T1000 (cell line): ENCODE measurements around the gene HGS.
A peak's percentile ranks its signal among the peaks of the same experiment; 100 is the strongest.
"Not testable (repeated sequence)": the region's sequence is repeated elsewhere in the genome, so short reads cannot be mapped to it uniquely, and the experiment has no call there.

ENCODE experiments used
- DNase-seq: peaks from one replicate; lab custom pipeline; 2025; ENCODE audit warnings: mixed read lengths; lab: John Stamatoyannopoulos, UW

HGS gene

DNA sequence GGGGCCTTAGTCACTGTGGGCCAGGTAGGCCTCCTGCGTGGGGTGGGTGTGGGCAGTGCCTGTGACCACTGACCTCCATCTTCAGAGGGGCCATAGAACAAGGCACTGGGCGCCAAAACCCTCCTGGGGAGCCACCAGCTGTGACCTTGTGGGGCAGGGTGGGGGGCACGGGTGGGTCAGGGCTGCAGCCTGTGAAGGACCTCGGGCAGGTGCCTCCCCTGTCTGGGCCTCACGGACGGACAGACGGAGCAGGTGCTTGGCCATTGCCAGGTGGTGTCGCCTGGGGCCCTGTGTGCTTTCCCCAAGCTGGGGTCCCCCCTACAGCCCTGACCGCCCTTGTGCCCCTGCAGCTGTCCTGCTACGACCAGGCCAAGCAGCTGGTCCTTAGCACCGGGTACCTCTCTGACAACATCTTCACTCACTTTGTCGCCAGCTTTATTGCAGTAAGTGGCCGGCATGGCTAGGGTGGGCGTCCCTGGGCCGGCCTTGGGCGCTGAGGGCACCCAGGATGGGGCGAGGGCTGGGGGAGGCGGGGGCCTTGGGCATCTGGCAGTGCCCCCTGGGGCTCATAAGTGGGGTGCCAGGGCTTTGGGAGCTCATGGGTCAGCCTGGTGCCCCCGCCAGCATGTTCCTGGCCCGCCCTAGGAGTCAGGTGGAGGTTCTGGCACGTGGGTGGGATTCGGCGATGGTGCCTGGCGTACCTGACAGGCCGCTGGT is 33.4 kb downstream of the HGS start:
- DNase-seq = no peak

DNA sequence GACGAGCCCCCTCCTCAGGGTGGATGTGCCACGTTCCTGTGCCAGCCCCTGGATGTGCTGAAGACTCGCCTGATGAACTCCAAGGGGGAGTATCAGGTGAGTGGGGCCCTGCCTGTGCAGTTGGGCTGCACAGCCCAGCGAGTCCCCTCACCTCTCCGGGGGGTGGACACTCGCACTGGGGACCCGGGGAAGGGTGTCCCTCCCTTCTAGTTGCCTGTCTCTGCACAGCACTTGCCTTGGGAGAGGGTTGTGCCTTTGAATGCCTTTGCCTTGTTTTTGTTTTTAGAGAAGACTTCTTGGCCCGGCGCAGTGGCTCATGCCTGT is 33.9 kb downstream of the HGS start:
- DNase-seq = no peak

DNA sequence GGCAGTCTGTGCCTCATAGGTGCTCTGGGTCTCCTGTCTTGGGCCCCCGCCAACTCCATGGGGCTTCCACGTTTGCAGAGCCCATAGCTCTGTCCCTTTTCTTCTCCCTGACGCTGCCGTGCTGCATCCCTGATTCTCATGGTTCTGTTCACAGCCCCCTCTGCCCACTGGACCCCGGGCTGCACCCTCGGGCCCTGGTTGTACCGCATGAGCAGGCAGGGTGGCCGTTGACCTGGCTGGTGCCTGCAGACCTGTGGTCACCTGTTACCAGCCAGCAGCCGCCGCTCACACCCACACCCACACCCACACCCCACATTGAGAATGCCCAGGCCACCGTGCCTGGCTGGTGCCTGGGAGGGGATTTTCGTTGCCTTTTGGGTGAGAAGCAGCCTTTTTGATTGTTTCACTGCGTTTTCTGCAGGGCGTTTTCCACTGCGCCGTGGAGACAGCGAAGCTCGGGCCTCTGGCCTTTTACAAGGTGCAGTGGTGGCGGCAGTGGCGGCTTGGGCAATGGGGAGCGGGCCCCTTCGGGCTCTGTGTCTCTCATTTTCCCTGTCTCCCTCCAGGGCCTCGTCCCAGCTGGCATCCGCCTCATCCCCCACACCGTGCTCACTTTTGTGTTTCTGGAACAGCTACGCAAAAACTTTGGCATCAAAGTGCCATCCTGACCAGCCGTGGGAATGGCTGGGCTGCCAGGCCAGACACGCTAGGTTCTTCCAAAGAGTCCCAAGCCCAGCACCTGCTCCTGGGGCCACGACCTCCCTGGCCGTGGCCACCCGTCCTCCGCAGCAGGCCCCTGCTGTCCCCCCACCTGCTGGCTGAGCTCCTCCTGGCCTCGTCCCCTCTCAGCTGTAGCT is 35.8 kb downstream of the HGS start:
- DNase-seq = no peak

DNA sequence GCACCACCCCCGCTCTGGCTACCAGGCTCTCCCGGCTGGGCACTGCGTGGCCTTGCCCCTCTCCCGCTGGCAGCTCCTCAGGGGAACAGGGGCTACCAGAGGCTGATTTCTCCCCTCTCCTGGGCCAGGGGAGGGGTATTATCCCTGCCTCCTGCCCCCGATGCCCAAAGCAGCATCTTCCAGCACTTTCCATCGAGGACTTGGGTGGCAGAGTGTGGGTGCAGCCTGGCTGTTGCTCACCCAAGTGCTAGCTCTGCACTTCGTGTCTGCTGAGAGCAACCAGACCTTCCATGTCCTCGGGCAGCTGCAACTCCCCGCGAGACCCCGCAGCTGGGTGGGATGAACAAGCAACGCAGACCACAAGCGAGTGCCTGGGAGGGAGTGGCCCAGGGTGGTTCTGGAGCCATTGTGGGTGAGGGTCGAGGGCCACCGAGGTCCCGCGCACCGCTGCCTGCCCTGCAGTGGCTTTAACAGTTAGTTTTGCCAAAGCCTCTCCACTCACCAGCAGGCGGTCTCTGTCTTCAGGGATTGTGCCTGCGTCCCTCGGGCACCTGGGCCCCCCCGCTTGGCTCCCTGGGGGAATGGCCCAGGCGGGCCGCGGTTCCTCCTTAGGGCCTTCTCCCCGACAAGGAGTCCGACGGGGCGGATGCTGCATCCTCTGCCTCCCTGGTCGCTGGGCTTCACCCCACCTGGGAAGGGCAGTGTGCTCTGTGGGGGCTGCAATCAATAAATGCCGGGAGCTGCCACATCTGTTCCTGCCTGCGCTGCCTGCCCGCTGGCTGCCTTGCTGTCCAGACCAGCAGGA is 36.7 kb downstream of the HGS start:
- no peak for DNase-seq

DNA sequence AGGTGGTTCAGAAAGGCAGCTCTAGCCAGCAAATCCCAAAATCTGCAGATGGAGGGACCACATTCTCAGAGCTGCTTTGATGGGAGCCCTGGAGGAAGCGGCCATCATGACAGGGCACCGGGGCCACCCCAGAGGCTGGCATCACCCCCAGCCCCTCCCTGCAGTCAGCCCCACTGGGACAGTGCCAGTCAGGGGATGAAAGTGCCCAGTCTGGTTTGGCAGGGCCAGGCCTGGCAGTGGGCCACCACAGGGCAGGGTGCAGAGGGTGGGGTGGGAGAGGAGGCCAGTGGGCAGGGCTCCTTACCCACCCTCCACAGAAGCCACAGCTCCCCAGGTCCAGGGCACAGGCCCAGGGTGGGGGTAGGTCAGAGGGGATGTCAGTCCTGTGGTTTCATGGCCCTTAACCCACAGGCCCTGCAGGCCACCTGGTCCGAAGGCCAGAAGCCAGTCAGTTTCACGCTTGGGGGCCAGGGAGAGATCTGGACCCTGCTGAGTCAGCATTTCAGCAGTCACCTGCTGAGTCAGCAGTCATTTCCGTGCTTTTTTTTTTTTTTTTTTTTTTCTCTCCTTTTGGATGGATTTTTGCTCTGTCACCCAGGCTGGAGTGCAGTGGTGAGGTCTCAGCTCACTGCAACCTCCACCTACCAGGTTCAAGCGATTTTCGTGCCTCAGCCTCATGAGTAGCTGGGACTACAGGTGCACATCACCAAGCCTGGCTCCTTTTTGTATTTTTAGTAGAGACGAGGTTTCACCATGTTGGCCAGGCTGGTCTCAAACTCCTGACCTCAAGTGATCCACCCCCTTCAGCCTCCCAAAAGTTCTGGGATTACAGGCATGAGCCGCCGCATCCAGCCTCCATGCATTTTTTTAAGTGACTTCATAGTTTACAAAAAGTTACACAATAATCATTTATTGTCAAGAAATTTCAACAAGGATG is 38.6 kb downstream of the HGS start:
- DNase-seq = no peak

DNA sequence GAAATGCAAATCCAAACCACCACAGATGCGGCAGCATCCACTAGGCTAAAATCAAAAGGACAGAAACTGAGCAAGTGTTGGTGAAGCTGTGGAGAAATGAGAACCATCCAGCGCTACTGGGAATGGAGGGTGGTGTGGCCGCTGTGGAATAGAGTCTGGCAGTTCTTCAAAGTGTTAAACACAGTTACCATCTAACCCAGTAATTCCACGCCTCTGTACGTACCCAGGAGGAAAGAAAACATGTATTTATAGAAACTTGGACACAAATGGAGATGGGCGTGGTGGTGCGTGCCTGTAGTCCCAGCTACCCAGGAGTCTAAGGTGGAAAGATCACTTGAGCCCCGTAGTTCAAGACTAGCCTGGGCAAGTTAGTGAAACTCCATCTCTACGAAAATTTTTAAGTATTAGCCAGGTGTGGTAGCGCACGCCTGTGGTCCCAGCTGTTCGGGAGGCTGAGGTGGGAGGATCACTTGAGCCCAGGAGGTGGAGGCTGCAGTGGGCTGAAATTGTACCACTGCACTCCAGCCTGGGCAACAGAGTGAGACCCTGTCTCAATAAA is 39.9 kb downstream of the HGS start:
- DNase-seq = no peak

DNA sequence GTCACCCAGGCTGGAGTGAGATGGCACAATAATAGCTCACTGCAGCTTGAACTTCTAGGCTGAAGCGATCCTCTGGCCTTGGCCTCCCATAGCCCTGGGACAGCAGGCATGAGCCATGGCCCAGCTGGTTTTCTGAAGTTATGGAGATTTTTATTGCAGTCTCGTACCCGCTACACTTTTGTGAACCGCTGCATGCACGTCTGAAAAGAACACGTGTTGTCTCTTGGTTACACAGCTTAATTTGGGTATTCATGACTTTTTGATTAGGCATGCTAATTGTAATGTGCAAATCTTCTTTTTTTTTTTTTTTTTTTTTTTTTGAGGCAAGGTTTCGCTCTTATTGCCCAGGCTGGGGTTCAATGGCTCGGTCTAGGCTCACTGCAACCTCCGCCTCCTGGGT is 41.6 kb downstream of the HGS start:
- DNase-seq = no peak

DNA sequence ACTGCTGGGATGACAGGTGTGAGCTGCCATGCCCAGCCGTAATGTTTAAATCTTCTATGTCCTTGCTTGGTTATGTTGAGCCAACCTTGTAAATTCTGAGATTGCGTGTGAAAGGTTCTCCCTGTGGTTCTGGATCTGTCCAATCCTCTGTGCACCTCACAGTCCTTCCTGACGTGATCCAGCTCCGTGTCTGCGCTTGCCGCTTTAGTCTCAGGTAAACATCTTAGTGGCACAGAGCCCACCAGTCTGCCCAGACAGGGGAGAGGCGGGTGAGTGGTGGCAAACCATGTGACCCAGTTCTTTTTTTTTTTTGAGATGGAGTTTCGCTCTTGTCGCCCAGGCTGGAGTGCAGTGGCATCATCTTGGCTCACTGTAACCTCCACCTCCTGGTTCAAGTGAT is 42.2 kb downstream of the HGS start:
- DNase-seq = no peak

DNA sequence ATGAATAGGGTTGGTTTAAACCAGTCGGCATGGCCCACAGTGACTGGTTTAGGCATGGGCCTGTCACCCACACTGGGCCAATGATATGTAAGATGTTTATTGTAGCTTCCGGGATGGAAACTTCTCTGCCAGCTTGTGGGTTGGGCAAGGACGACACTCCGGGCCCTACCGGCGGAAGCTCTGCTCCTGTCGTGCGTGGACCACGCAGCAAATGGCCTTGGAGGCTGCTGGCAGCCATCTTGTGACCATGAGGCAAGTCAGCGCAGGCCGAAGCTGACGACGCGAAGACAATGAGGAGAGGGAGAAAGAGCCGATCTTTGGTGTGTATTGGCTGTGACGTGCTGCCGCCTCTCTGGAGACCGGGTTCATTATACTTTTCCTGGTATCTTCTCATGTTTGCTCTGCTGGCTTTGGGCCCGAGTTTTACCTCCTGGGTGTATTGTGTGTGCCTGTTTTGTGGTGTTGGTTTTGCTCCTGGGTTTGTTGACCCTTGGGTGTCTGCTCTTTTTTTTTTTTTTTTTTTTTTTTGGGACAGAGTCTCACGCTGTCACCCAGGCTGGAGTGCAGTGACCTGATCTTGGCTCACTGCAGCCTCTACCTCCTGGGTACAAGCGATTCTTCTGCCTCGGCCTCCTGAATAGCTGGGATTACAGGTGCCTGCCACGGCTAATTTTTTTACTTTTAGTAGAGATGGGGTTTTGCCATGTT is 43.7 kb downstream of the HGS start:
- DNase-seq = no peak

DNA sequence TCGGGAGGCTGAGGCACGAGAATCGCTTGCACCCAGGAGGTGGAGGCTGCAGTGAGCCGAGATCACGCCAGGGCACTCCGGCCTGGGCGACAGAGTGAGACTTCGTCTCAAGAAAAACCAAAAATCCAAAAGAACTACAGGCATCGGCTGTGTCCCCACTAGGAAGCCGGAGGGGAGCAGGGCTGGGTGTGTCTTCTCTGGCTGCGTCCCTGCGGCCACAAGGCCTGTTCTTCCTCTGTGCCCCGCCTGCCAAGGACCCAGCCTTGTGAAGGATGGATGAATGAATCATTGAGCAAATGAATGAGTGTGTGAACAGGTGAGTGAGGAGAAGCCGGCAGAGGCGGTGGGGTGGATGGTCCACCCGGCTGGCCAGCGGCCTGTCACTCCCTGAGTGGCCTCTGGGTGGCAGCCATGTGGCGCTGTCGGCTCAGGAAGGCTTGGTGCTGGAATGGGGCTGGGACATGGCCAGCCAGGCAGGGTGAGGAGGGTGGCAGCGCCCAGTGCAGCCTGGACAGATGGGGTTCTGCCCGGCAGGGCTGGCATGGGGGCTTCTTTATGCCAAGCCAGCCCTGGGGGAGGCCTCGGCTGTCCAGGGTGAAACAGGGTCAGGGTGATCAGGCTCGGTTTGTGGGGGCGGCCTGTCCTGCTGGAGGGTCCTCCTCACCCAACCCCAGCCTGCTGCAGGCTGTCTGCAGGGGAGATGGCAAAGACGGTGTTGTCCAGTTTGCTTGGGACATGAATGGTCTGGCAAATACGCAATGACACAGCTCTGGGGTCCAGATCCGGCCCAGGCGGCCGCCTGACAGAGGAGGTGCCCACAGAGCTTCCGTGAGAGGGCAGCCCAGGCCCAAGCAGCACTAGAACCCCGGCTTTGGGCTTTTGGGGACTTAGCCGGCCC is 49.9 kb downstream of the HGS start:
- peak; percentile 67 for DNase-seq

DNA sequence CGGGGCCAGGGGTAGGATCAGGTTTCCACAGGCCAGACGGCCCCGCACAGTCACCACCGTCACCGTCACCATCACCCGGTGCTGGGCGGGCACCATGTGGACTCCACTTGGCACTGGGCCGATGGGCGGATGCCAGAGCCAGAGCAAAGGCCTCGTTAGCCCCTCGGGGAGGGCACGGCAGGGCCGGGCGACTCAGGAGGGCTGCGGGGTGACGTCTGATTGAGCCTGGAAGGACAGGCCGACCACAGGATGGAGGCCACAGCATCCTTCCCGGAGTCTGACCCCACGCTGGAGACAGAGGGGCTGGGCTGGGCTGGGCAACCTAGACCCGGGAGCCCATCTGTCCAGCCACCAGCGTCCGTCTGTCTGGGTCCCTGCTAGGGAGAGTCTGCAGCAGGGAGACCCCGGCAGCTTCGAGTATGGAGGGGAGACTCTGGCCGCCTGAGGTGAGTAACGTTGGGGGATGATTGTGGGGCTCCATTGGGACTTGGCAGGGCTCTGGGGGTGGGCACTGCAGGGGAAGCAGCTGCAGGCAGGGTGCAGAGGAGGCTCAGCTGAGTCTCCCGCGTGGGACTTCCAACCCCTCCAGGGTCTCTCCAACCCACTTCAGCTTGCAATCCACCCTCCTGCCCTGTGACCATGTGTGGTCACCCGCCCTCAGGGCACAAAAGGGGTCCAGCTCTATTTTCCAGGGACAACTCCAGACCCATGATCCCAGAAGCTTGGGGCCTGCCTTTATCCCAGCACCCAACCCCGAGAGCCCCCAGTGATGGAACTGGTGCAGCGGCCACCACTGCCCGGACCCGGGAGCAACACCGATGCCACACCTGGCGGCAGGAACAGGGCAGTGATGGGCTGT is 50.8 kb downstream of the HGS start:
- DNase-seq = no peak

DNA sequence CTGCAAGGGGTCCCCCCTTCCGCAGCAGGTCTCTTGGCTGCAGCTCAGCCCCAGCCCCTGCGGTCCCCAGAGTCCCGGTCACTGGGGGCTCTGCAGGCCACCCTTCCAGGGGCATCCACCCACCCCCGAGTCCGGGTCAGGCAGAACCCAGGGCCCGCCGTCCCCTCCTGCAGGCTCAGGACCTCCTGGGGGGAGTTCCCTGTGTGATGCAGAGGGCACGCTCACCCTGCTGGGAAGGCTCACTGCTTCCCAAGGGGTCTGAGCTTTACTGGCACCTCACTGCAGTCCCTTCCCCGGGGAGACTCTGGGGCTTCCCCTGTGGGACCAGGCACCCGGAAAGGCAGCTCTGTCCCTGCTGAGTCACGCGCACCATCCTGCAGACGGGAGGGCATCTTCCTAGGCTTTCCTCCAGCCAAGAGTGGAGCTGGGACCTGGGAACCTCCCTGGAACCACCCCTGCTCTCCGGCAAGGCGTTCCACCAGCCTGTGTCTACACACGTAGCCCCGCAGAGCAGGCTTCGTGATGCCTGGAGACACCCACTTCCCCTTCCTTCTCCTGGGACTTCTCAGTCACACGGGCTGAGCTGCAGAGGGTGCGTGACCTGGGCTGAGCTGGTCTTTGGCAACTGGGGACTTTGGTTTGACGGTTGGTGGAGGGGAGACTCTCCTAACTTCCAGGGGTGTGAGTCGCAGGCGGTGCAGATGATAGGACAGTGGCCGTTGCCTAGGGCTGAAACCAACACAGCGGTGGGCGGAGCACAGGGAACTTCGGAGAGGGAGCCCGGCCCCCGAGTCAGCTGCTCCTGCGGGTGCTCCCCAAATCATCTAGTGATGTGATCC is 51.7 kb downstream of the HGS start:
- peak; percentile 87 for DNase-seq

DNA sequence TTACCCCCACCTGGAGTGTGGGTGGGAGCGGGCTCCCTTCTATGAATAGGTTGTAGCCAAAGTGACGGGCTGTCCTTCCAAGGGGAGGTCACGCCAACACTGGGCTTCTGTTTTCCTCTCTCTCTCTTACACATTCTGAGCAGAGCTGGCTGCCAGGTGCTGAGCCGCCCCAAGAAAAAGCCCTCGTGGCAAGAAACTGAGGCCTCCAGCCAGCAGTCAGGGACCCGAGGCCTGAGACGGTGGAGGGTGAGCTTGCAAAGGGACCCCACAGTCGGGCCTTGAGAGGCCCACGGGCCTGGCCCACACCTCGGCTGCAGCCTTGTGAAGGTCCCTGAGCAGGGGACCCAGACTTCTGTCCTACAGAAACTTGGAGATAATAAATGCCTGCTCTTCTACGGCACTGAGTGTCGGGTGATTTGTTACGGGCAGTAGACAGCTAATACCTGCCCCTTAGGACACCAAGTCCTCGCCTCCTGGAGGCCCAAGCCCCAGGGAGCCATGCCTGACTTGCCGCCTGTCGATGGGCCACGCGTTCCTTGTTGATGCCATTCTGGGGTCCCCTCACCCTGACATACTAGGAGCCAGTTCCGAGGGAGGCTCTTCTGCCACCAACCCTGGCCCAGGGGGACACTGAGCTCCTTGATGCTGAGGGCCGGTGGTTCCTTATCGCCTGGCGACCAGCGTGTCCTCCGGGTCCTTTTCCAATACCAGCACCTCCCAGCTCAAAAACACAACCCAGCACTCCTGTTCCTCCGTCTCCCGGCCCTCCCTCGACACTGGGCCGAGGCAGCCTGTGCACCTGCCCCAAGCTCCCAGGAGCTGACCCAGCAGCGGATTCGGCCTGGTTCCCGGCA is 54.4 kb downstream of the HGS start:
- DNase-seq = no peak

DNA sequence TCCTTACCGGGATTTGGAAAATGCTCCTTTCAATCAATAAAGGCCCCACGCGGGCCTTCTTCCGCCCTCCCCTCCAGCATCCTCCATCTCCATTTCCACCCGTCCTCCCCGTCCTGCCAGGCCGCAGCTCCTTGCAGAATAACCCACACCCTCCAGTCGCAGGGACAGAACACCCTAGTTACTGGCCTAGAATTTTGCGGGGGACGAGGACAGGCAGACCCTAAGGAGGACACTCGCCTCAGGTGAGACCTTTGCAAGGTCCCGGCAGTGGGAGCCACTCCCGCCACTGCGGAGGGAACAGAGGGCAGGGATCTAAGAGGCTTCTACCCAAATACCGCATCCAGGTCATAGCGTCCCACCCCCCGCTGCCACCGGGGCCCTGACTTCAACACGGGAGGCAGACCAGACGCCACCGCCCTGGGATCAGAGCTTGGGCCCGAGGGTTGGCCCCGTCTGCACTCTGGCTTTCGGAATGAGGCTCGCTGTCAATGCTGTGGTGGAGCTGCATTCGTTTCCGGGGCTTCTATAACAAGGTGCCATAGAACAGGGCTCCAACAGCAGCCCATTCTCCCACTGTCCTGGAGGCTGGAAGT is 55.1 kb downstream of the HGS start:
- no peak for DNase-seq

DNA sequence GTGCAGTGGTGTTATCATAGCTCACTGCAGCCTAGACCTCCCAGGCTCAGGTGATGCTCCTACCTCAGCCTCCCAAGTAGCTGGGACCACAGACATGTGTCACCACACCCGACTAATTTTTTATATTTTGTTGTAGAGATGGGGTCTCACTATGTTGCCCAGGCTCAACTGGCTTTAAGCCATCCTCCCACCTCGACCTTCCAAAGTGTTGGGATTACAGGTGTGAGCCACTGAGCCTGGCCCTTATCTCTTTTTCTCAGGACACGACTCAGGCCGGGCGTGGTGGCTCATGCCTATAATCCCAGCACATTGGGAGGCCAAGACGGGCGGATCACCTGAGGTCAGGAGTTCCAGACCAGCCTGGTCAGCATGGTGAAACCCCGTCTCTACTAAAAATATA is 55.8 kb downstream of the HGS start:
- not testable (repeated sequence) for DNase-seq

DNA sequence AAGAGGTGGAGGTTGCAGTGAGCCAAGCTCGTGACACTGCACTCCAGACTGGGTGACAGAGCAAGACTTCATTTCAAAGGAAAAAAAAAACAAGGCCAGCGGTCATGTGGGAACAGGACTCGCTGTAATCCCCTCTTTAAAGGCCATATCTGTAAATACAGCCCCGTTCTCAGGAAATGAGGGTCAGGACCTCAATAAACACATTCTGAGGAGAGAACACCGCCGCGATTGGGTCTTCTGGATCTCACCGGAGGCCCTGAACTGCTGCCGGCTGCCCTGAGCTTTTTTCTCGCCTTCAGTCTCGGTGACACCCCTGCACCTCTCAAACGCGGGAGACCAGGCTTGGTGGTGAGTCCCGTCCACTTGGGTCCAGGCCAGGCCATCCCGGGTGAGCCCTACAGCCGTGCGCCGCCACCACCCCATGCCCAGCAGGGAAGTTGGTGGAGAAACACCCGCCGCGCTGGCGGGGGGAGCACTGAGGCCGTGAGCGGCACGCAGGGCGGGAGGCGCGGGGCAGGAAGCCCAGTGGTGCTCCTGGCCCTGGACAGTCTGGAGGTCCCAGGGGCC is 56.7 kb downstream of the HGS start:
- DNase-seq = no peak
